HG03521 (cell line): Measurements from ENCODE around the gene ARFGAP3.

Source experiments
- ATAC-seq: cut with Tn5 transposase; IDR thresholded peaks from one replicate; pipeline ENCODE4 v1.9.1; 2021; ENCODE audit warnings: mild to moderate bottlenecking, moderate library complexity; ENCODE audit not compliant: unreplicated experiment

Gene ARFGAP3

DNA sequence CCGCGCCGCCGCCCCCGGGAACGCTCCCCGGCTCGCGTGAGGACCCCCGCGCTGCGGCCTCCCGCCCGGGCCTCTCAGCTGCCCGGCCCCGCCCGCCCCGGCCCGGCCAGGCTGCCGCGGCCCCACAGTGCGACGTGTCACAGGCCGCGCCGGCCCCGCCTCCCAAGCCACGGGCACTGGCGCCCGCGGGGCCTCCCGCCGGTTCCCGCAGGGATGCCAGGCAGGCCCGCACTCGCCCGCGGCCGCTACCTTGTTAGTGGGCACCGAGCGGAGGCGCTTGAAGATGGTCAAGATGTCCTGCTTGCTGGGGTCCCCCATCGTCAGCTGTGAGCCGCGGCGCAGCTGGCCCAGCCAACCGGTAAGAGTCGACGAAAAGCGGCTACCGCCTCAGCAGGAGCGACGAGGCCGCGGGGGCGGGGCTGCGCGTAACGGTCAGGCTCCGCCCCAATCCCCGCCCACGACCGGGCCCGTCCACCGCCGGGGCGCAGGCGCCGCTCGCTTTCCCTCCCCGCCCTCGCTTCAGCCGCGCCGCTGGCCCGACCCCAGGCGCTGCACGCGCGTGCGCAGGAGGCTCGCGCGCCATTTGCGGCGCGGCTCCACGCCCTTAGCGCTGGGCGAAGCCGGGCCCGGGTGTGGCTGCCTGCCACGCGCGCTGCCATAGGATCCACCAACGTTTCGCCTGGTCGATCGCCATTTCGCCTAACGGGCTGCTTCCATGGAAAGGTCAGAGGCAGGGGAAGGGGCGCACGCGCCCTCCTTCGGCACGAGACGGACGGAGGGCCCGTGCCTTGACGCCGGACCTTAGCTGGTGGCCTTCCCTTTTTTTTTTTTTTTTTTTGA lies at the start of gene ARFGAP3:
Gene ARFGAP3 (minus strand): TSS at position 409 of the 840 bp plus-strand sequence. CDS start 91 bp downstream, at position 318.
- ATAC-seq, result peak; percentile 80

- no peak for ATAC-seq
Observed at GRCh38 chr22:42905702-42906183, 48.7 kb upstream of the ARFGAP3 start.

DNA sequence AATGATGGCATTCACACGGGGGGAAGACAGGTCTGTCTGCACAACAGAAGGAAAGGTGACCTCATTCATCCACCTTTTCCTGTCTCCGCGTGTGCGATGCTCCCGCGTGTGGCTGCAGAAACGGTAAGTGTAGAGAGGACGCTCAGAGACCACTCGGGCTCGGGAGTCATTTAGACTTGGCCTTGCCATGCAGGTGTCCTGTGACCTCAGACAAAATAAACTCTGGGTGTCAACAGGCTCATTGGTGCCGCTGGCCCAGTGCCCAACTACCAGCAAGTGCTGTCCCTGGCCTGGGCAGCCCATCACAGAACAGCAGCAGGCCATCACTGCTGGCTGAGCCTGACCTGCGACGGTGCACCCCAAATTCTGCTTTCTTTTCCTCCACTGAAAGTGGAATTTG lies 48.1 kb upstream of the ARFGAP3 start:
- ATAC-seq, result no peak

- no peak for ATAC-seq
Observed at GRCh38 chr22:42904050-42904449, 47.0 kb upstream of the ARFGAP3 start.

- no peak for ATAC-seq
Observed at GRCh38 chr22:42902875-42903510, 45.9 kb upstream of the ARFGAP3 start.

DNA sequence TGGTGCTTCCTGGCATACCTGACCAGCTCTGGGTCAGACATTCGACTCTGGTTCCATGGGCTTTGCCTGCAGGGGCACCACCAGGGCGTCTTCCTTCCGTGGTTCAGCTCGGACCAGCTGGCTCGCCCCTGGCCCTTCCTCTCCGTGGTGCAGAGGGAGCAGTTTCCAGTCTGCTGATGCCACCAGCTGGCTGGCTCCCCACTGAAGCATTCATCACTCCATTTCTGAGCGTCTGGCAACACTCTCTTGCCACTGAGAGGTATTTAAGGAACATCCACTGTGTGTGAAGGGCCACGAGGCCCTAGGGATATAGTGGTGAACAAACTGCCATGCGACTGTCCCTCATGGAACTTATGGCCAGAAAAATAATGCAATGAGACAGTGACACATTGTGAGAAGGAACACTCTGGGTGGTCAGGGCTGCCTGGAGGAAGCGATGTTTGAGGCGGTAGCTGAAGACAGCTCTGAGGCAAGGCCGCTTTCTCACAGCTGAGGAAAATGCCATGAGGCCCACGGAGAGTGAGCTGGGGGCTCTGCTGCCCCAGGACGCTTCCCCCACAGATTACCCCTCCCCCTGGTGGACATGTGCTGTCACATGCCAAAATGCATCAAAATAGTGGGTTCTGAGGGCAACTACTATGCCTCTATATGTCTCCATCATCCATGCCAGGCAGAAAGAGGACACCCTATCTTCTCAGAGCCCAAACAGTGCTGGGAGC lies 44.9 kb upstream of the ARFGAP3 start:
- ATAC-seq, result no peak

DNA sequence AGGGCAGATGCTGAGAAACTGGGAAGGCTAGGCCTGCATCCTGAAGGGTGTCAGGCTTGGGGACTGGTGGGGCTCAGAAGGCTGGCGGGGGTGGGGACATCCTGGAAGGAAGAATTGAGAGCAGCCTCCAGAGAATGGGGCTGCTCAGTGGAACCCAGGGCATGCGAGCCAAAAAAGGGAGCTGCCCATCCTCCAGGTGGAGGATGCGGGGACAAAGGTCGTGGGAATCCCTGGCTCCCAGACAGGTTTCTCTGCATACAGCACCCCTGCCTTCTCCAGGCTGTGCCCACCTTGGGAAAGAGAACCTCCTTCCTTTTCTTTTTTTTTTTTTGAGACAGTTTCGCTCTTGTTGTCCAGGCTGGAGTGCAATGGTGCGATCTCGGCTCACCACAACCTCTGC lies 40.9 kb upstream of the ARFGAP3 start:
- no peak for ATAC-seq

DNA sequence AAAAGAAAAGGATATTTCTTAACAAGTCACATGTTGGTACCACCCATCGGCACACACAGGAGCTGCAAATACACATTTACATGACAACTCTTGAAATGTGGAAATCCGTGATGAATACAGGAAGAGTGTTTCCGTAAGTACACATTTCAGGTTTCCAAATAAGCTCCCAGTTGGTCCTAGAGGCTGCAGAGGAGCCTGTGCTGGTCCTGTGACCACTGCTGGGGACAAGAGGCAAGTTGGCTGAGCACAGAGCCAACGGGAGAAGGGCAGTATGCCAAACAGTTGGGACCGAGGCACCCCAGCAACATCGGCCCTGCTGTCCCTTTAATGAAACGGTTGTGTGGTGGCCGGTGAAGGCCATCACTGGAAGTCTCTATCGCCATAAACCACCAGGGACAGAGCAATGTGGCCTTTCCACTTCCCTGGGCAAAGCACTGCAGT lies 38.5 kb upstream of the ARFGAP3 start:
- ATAC-seq, result no peak

DNA sequence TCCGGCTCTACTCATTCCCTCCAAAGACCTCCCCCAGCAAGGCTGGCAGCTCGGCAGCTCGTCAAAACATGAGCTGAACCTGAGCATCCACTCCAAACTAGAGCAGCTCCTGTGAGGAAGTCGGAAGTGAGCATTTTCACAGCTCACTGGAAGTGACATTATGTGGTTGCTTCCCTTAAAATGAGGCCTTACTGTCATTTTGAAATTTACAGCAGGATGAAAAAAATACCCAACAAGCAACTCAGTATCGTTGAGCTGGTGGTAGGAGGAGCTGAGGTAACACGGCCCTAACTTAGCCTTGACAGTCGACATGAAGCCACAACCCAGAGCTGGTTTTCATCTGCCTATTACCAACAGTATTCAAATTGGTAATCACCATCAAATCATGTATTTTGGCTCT lies 38.0 kb upstream of the ARFGAP3 start:
- ATAC-seq, result no peak

DNA sequence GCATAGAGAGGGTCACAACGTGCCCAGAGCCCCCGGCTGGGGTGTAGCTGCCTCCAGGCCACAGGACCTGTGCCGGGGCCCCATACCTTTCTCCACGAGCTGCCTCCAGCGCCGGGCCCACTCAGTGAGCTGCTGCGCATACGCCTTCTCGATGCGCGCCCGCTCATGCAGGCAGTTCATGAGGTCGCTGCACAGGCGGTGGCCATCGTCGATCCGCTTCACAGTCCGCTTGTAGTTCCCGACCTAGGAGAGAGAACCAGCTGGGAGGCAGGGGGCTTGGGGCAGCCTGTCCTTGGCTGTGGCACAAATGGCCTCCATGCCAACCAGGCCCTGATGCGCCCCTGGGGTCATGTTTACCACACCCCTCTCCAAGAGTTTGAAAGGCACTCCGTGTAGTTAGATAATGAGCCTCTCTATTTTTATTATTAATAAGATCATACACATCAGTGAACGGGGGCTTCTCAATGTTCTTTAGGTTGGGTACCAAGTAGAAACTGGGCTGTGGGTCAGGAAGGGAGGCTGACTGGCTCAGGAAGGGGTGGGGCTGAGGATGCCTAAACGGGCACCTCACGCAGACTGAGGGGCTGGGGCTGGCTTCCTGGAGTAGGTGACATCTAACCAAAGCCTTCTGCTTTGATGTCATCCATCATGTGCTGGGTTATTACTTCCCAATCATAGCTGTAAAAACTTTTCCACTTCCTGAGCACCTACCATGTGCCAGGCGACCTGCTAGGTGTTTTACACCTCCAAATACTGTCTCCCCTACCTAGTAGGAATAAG lies 36.5 kb upstream of the ARFGAP3 start:
- no peak for ATAC-seq

- ATAC-seq, result no peak
Observed at GRCh38 chr22:42892571-42893316, 35.7 kb upstream of the ARFGAP3 start.

GRCh38 chr22:42892156-42892555 lies 35.1 kb upstream of the ARFGAP3 start:
- no peak for ATAC-seq

GRCh38 chr22:42891696-42892095 lies 34.6 kb upstream of the ARFGAP3 start:
- ATAC-seq, result no peak

GRCh38 chr22:42891008-42891407 lies 33.9 kb upstream of the ARFGAP3 start:
- ATAC-seq, result no peak

- peak; percentile 47 for ATAC-seq
Observed at GRCh38 chr22:42889304-42889703, 32.2 kb upstream of the ARFGAP3 start.

GRCh38 chr22:42887523-42888507 lies 30.7 kb upstream of the ARFGAP3 start:
- ATAC-seq, result no peak

- no peak for ATAC-seq
Observed at GRCh38 chr22:42887120-42887519, 30.0 kb upstream of the ARFGAP3 start.

GRCh38 chr22:42885446-42885845 lies 28.4 kb upstream of the ARFGAP3 start:
- no peak for ATAC-seq
